Stimulated activated CD8-positive, alpha-beta memory T cell treated with anti-CD3 and anti-CD28 coated beads, Interleukin-12 subunit alpha, Interleukin-12 subunit beta, amount 100 ng/mL, for 24 hours (primary cell): ENCODE data around the gene C14orf39.
"Not testable (repeated sequence)": the region's sequence is repeated elsewhere in the genome, so short reads cannot be mapped to it uniquely, and the experiment has no call there.

ENCODE experiments used
- DNase-seq: peaks from one replicate; pipeline ENCODE4 v3.0.0-alpha.2; 2020; ENCODE audit errors: extremely low read depth

C14orf39 gene

GRCh38 chr14:60495946-60496345 is 10.1 kb upstream of the C14orf39 start:
- DNase-seq = no peak

DNA sequence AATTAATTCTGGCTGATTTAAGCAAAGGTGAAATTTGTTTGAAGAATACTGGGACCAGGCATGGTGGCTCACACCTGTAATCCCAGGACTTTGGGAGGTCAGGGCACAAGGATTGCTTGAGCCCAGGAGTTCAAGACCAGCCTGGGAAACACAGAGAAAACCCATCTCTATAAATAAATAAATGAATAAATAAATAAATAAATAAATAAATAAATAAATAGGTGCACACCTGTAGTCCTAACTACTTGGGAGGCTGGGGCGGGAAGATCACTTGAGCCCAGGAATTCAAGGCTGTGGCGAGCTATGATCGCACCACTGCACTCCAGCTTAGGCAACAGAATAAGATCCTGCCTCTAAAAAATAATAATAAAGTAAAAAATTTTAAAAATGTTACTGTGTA is 4.4 kb upstream of the C14orf39 start:
- DNase-seq = no peak

GRCh38 chr14:60488175-60488574 is 2.3 kb upstream of the C14orf39 start:
- no peak for DNase-seq

DNA sequence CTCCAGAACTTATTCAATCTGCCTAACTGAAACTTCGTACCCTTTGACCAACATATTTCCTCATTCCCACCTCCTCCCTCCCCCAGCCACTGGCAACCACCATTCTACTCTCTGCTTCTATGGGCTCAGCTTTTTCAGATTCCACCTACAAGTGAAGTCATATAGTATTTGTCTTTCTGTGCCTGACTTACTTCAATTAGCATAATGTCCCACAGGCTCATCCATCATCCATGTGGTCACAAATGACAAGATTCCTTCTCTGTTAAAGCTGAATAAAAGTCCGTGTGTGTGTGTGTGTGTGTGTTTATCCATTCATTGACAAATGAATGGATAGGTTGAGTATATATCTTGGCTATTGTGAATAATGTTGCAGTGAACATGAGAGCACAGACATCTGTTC is 1.3 kb upstream of the C14orf39 start:
- DNase-seq = no peak

- no peak for DNase-seq
These were observed 736 bp downstream of the C14orf39 start for GRCh38 chr14:60485057-60485597.

DNA sequence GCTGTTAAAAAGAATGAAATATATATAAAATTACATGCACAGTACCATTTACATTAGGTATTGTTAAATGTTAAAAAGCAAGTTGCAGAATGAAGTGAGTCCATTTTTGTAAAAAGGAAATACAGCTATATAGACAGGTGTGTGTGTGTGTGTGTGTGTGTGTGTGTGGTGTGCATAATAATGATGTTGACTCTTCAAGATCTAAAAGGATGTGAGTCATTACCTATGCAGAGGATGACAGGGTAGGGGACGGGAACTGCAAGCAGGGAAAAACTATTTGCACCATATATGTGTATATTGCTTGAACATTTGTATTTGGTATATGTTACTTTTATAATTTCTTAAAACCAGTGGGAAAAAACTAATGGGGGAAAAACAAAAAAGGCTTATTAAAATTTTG is 3.1 kb downstream of the C14orf39 start:
- DNase-seq = no peak

- DNase-seq = not testable (repeated sequence)
These were observed 5.6 kb downstream of the C14orf39 start for GRCh38 chr14:60480248-60480647.

GRCh38 chr14:60455875-60456274 is 30.0 kb downstream of the C14orf39 start:
- no peak for DNase-seq

DNA sequence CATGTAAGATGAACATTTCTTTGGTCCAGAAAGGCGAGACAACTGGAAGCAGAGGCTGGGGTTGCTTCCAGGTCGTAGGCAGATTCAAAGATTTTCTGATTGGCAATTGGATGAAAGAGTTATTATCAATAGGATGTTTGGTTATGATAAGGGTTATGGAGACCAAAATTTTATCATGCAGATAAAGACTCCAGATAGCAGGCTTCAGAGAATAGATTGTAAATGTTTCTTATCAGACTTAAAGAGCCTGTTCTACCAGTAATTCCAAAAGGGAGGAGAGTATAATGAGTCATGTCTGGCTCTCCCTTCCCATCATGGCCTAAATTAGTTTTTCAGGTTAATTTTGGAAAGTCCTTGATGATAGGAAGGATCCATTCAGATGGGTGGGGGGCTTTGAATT is 55.6 kb downstream of the C14orf39 start:
- no peak for DNase-seq

DNA sequence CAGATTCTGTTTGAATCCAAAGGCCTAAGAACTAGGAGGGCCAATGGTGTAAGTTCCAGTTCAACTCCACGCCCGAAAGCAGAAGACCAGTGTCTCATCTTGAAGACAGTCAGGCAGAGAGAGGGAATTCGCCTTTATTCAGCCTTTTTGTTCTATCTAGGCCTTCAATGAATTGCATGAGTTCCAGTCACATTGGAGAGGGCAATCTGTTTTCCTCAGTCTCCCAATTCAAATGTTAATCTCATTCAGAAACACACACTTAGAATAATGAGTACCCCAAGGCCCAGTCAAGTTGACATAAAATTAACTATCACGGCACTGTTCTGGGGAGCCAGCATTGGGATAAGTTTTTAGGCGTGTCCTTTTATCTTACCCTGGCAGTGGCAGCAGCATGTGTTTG is 65.8 kb downstream of the C14orf39 start:
- DNase-seq = no peak

DNA sequence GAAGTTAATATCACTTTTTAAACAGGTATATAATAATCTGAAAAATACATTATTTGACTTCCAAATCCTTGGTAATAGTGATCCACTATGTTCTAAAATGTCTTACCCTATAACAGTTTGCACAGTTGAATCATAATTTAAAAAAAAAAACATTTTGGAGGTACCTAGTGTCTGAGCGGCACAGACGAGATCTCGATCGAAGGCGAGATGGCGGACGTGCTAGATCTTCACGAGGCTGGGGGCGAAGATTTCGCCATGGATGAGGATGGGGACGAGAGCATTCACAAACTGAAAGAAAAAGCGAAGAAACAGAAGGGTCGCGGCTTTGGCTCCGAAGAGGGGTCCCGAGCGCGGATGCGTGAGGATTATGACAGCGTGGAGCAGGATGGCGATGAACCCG is 88.3 kb downstream of the C14orf39 start:
- not testable (repeated sequence) for DNase-seq

- no peak for DNase-seq
These were observed 89.0 kb downstream of the C14orf39 start for GRCh38 chr14:60396718-60397343.
